HG03432 (cell line): ENCODE measurements around the gene LCNL1.
"Not testable (repeated sequence)": the region's sequence is repeated elsewhere in the genome, so short reads cannot be mapped to it uniquely, and the experiment has no call there.

Source experiments
- ATAC-seq: cut with Tn5 transposase; IDR thresholded peaks from one replicate; pipeline ENCODE4 v1.9.1; 2021; ENCODE audit warnings: mild to moderate bottlenecking, moderate library complexity; ENCODE audit not compliant: unreplicated experiment

Gene LCNL1

GRCh38 chr9:137021979-137022661 lies 39.3 kb downstream of the LCNL1 start:
- ATAC-seq: no peak

- no peak for ATAC-seq
Measured at GRCh38 chr9:137022662-137023008, 39.8 kb downstream of the LCNL1 start.

- ATAC-seq: no peak
Measured at GRCh38 chr9:137023157-137023556, 40.4 kb downstream of the LCNL1 start.

GRCh38 chr9:137023583-137023991 lies 40.8 kb downstream of the LCNL1 start:
- no peak for ATAC-seq

GRCh38 chr9:137025517-137025966 lies 42.7 kb downstream of the LCNL1 start:
- no peak for ATAC-seq

GRCh38 chr9:137026384-137026783 lies 43.6 kb downstream of the LCNL1 start:
- ATAC-seq: no peak

GRCh38 chr9:137026828-137027227 lies 44.0 kb downstream of the LCNL1 start:
- ATAC-seq: no peak

- ATAC-seq: no peak
Measured at GRCh38 chr9:137027369-137028262, 44.8 kb downstream of the LCNL1 start, which contains the start of gene ABCA2. TSS of gene ABCA2 (minus strand) at chr9:137028237. CDS start at chr9:137028140, 97 bp downstream.

- ATAC-seq: peak; percentile 33
Measured at GRCh38 chr9:137028263-137029057, 45.7 kb downstream of the LCNL1 start.

GRCh38 chr9:137029058-137029936 lies 46.5 kb downstream of the LCNL1 start:
- no peak for ATAC-seq

GRCh38 chr9:137030006-137030405 lies 47.2 kb downstream of the LCNL1 start:
- no peak for ATAC-seq

GRCh38 chr9:137030538-137031527 lies 48.0 kb downstream of the LCNL1 start:
- ATAC-seq: no peak

GRCh38 chr9:137031904-137032640 lies 49.3 kb downstream of the LCNL1 start, which contains the start of gene FUT7:
TSS of gene FUT7 (minus strand) at chr9:137032088. CDS start at chr9:137031991, 97 bp downstream.
- no peak for ATAC-seq

GRCh38 chr9:137032858-137033257 lies 50.1 kb downstream of the LCNL1 start:
- no peak for ATAC-seq

GRCh38 chr9:137033481-137033880 lies 50.7 kb downstream of the LCNL1 start:
- ATAC-seq: not testable (repeated sequence)

- ATAC-seq: no peak
Measured at GRCh38 chr9:137034039-137034708, 51.4 kb downstream of the LCNL1 start.

- peak; percentile 59 for ATAC-seq
Measured at GRCh38 chr9:137034709-137035506, 52.1 kb downstream of the LCNL1 start.
